ENCODE data around the gene C2. TPM values are rescaled to one million over a fixed set of nuclear protein-coding genes. Genes with fewer than 3 reads are reported as not detected.
A peak's percentile ranks its signal among the peaks of the same experiment; 100 is the strongest.

Gene C2
- polyA plus RNA-seq, result 10 to 100 TPM in 3 of 4 donors, 1 to 10 TPM in 1; 7.4 to 58.7 (median 21.3) TPM
- long read RNA-seq, donor 1, partial matches to known transcripts, result 5 of 5 reads
- long read RNA-seq, donor 1, other reads (novel, unspliced or antisense), result 0 of 5 reads
- long read RNA-seq, donor 2, partial matches to known transcripts, result 0 of 1 reads
- long read RNA-seq, donor 2, other reads (novel, unspliced or antisense), result 0 of 1 reads
- long read RNA-seq, donor 3, result 0 reads
- long read RNA-seq, donor 4, result 0 reads
- long read RNA-seq, donor 5, partial matches to known transcripts, result 0 of 1 reads
- long read RNA-seq, donor 5, other reads (novel, unspliced or antisense), result 0 of 1 reads
- long read RNA-seq, donor 6, partial matches to known transcripts, result 0 of 1 reads
- long read RNA-seq, donor 6, other reads (novel, unspliced or antisense), result 0 of 1 reads
- long read RNA-seq, donor 7, result 0 reads
- long read RNA-seq, donor 8, result 0 reads
- long read RNA-seq, donor 9, partial matches to known transcripts, result 0 of 1 reads
- long read RNA-seq, donor 9, other reads (novel, unspliced or antisense), result 0 of 1 reads
- long read RNA-seq, donor 10, partial matches to known transcripts, result 0 of 3 reads
- long read RNA-seq, donor 10, other reads (novel, unspliced or antisense), result 0 of 3 reads

DNA sequence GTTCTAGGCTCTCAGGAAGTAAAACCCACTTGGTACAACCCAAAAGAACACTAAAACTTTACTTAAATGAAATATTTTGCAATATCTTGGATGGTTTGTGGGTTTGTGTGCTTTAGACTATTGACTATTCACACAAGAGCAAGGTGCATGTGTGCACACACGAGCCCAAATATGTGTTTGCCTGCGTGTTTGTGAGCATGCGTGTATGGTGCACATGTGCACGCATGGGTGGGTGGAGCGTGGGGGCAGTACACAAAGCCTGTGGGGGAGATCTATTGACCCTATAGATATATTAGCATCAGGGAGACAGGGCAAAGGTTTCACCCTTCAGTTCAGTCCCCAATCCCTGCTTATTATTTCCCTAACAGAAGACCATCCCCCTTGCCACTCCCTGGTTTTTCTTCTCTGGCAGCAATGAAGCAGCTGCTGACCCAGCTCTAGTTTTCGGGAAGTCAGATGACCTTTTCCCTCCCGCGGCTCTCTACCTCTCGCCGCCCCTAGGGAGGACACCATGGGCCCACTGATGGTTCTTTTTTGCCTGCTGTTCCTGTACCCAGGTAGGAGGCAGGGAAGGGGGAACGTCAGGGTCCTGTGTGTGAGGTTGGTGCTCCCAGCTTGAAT, at the start of gene C2:
Gene C2 (plus strand): TSS at position 476 of the 621 bp plus-strand sequence. CDS start 36 bp downstream, at position 512.
- Histone ChIP-seq H3K9me3 (ENCODE audit: control insufficient read depth in 2 of 2, insufficient read depth in 1 of 2, low read depth in 1 of 2, low read length in 1 of 2) (peaks cover 0 to 3% of the 10 kb centered on the region in 2 donors), H3K27ac (ENCODE audit: low read depth in 1 of 3, low read length in 2 of 3) (peak within 1 kb of the TSS; percentile 19 to 69 (median 27)), H3K27me3 (ENCODE audit: control insufficient read depth in 3 of 3, insufficient read depth in 3 of 3, low read length in 3 of 3) (no peaks in the 10 kb centered on the region), H3K36me3 (ENCODE audit: control insufficient read depth in 3 of 3, insufficient read depth in 2 of 3, low read depth in 1 of 3, low read length in 3 of 3) (no peaks in the 10 kb centered on the region), H3K4me1 (ENCODE audit: control insufficient read depth in 3 of 3, insufficient read depth in 2 of 3, low read depth in 1 of 3, low read length in 2 of 3) (peaks cover 0 to 16% (median 8%) of the 10 kb centered on the region in 3 donors), H3K4me3 (ENCODE audit: low read depth in 1 of 3, low read length in 3 of 3) (peak within 1 kb of the TSS in 2 of 3 donors; percentile 21 to 22)
- DNase-seq (peak; percentile 40 to 45), FAIRE-seq (no peak)
- 35 to 50% (median 48%) methylated on average over 11 of the region's 11 CpGs for WGBS, 3 donors

DNA sequence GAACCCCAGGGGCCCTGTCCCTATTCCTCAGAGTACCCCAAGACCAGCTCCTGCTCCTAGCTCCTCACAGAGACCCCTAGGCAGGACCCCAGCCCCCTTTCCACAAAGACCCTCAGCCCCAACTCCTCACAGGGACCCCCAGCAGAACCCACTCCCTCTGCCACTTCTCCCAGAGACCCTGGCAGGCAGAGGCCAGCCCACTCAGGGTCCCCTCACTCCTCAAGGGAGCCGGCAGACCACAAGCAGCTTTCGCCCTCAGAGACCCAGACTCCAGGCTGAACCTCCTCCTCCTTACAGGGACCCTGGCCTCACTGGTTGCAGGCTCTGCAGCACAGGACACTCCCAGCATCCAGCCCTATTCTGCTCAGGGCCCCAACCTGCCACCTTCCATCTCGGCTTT, 49.3 kb upstream of the C2 start:
- Histone ChIP-seq H3K36me3 (ENCODE audit: control insufficient read depth in 3 of 3, insufficient read depth in 2 of 3, low read depth in 1 of 3, low read length in 3 of 3) (peaks cover 9 to 73% (median 16%) of the 10 kb centered on the region in 3 donors), H3K9me3 (ENCODE audit: control insufficient read depth in 2 of 2, insufficient read depth in 1 of 2, low read depth in 1 of 2, low read length in 1 of 2) (no peaks in the 10 kb centered on the region), H3K27ac (ENCODE audit: low read depth in 1 of 3, low read length in 2 of 3) (peak overlapping the region; percentile 89 to 99 (median 99)), H3K27me3 (ENCODE audit: control insufficient read depth in 3 of 3, insufficient read depth in 3 of 3, low read length in 3 of 3) (no peaks in the 10 kb centered on the region), H3K4me3 (ENCODE audit: low read depth in 1 of 3, low read length in 3 of 3) (peak overlapping the region; percentile 66 to 87 (median 83)), H3K4me1 (ENCODE audit: control insufficient read depth in 3 of 3, insufficient read depth in 2 of 3, low read depth in 1 of 3, low read length in 2 of 3) (peaks cover 0 to 24% (median 0%) of the 10 kb centered on the region in 3 donors)
- FAIRE-seq (no peak), DNase-seq (peak in 1 of 2 donors; percentile 42)
- 15 to 58% (median 50%) methylated on average over 1 to 3 of the region's 3 CpGs for WGBS, 3 donors

DNA sequence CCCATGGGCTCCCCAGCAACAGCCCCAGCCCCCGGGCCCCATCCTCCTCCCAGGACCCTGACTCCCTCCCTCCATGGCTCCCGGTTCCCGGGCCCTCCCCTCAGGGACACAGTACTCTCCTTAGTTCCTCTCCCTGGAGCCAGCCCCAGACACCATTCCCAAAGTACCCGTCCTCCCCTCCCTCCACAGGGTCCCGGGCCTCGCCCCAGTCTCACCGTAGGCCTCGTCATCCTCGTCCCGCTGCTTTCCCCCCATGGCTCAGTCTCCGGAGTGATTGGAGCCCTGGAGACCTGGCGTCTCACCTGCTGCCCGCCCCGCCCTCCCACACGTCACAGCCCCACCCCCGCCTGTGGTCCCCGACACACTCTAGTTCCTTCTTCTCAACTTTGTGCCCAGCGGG, 48.8 kb upstream of the C2 start, which contains the start of gene SLC44A4:
Gene SLC44A4 (minus strand): TSS at position 272 of the 400 bp plus-strand sequence. CDS start 17 bp downstream, at position 255.
- Histone ChIP-seq H3K27me3 (ENCODE audit: control insufficient read depth in 3 of 3, insufficient read depth in 3 of 3, low read length in 3 of 3) (no peaks in the 10 kb centered on the region), H3K36me3 (ENCODE audit: control insufficient read depth in 3 of 3, insufficient read depth in 2 of 3, low read depth in 1 of 3, low read length in 3 of 3) (peaks cover 9 to 74% (median 16%) of the 10 kb centered on the region in 3 donors), H3K4me1 (ENCODE audit: control insufficient read depth in 3 of 3, insufficient read depth in 2 of 3, low read depth in 1 of 3, low read length in 2 of 3) (peaks cover 0 to 24% (median 0%) of the 10 kb centered on the region in 3 donors), H3K4me3 (ENCODE audit: low read depth in 1 of 3, low read length in 3 of 3) (peak within 1 kb of the TSS; percentile 66 to 87 (median 83)), H3K27ac (ENCODE audit: low read depth in 1 of 3, low read length in 2 of 3) (peak within 1 kb of the TSS; percentile 89 to 99 (median 99)), H3K9me3 (ENCODE audit: control insufficient read depth in 2 of 2, insufficient read depth in 1 of 2, low read depth in 1 of 2, low read length in 1 of 2) (no peaks in the 10 kb centered on the region)
- DNase-seq (peak; percentile 81 to 92), FAIRE-seq (no peak)
- WGBS, 3 donors, result 16 to 37% (median 37%) methylated on average over 18 of the region's 18 CpGs

DNA sequence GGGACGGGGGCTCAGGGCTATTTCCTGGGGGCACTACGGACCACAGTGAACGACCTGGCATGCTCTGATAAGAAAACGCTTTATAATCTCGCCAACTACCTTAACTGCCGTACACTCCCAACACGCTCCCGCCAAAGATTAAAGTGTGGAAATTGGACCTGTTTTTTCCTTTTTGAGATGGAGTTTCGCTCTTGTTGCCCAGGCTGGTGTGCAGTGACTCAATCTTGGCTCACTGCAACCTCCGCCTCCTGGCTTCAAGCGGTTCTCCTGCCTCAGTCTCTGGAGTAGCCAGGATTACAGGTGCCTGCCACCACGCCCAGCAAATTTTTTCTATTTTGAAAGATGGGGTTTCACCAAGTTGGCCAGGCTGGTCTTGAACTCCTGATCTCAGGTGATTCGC, 48.4 kb upstream of the C2 start:
- DNase-seq (no peak), FAIRE-seq (no peak)
- 20 to 55% (median 46%) methylated on average over 13 of the region's 13 CpGs for WGBS, 3 donors
- Histone ChIP-seq H3K27ac (ENCODE audit: low read depth in 1 of 3, low read length in 2 of 3) (peak overlapping the region; percentile 64 to 99 (median 87)), H3K4me1 (ENCODE audit: control insufficient read depth in 3 of 3, insufficient read depth in 2 of 3, low read depth in 1 of 3, low read length in 2 of 3) (peaks cover 0 to 24% (median 0%) of the 10 kb centered on the region in 3 donors), H3K4me3 (ENCODE audit: low read depth in 1 of 3, low read length in 3 of 3) (peak overlapping the region in 2 of 3 donors; percentile 83 to 87), H3K27me3 (ENCODE audit: control insufficient read depth in 3 of 3, insufficient read depth in 3 of 3, low read length in 3 of 3) (no peaks in the 10 kb centered on the region), H3K36me3 (ENCODE audit: control insufficient read depth in 3 of 3, insufficient read depth in 2 of 3, low read depth in 1 of 3, low read length in 3 of 3) (peaks cover 6 to 74% (median 18%) of the 10 kb centered on the region in 3 donors), H3K9me3 (ENCODE audit: control insufficient read depth in 2 of 2, insufficient read depth in 1 of 2, low read depth in 1 of 2, low read length in 1 of 2) (no peaks in the 10 kb centered on the region)

DNA sequence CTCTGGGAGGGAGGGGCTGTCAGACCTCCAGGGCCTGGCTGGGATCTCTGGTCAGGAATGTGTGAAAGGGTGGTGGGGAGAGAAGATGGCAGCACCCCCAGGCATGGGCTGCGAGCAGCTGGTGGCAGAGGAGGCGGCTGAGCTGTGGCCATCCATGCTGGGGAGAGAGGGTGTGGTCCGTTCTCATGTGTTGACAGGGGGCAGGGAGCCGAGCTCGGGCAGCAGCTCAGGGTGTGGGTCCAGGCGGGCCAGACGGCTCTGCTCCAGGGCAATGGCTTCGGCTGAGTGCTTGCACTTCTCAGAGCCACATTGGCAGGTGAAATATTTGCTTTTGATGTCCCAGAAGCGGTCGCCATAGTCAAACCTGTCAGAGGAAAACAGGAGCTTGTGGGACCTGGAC, 47.6 kb upstream of the C2 start:
- no peak for DNase-seq

DNA sequence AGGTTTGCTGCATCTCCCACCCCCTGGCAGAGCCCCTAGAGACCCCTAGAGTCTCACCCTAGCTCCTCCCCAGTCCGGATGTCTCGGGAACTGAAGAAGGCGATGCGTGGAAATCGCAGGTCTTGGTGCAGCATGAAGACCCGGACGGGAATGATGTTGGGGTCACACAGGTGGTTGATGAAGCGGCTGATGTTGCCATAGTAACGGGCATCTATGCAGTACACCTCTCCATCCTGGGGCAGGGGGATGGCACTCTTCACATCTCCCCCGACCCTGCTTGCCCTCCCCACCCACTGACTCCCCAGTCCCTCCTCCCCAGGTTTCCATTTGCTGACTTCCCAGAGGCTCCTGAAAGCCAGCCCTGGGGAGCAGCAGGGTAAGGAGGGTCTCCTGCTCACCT, 46.9 kb upstream of the C2 start:
- FAIRE-seq (no peak), DNase-seq (no peak)
- Histone ChIP-seq H3K4me3 (ENCODE audit: low read depth in 1 of 3, low read length in 3 of 3) (no peak overlapping the region), H3K27ac (ENCODE audit: low read depth in 1 of 3, low read length in 2 of 3) (no peak overlapping the region), H3K9me3 (ENCODE audit: control insufficient read depth in 2 of 2, insufficient read depth in 1 of 2, low read depth in 1 of 2, low read length in 1 of 2) (no peaks in the 10 kb centered on the region), H3K4me1 (ENCODE audit: control insufficient read depth in 3 of 3, insufficient read depth in 2 of 3, low read depth in 1 of 3, low read length in 2 of 3) (peaks cover 0 to 24% (median 0%) of the 10 kb centered on the region in 3 donors), H3K36me3 (ENCODE audit: control insufficient read depth in 3 of 3, insufficient read depth in 2 of 3, low read depth in 1 of 3, low read length in 3 of 3) (peaks cover 8 to 76% (median 21%) of the 10 kb centered on the region in 3 donors), H3K27me3 (ENCODE audit: control insufficient read depth in 3 of 3, insufficient read depth in 3 of 3, low read length in 3 of 3) (no peaks in the 10 kb centered on the region)
- WGBS, 3 donors, result 89 to 90% (median 90%) methylated on average over 10 of the region's 10 CpGs

More for the DNA sequence above, 47.6 kb upstream of the C2 start:
- peaks cover 0 to 24% (median 0%) of the 10 kb centered on the region in 3 donors for H3K4me1 ChIP-seq (ENCODE audit: control insufficient read depth in 3 of 3, insufficient read depth in 2 of 3, low read depth in 1 of 3, low read length in 2 of 3)
- no peak overlapping the region for H3K4me3 ChIP-seq (ENCODE audit: low read depth in 1 of 3, low read length in 3 of 3)
- no peaks in the 10 kb centered on the region for H3K9me3 ChIP-seq (ENCODE audit: control insufficient read depth in 2 of 2, insufficient read depth in 1 of 2, low read depth in 1 of 2, low read length in 1 of 2)
- peaks cover 8 to 74% (median 21%) of the 10 kb centered on the region in 3 donors for H3K36me3 ChIP-seq (ENCODE audit: control insufficient read depth in 3 of 3, insufficient read depth in 2 of 3, low read depth in 1 of 3, low read length in 3 of 3)
- no peaks in the 10 kb centered on the region for H3K27me3 ChIP-seq (ENCODE audit: control insufficient read depth in 3 of 3, insufficient read depth in 3 of 3, low read length in 3 of 3)
- FAIRE-seq, result no peak
- H3K27ac ChIP-seq (ENCODE audit: low read depth in 1 of 3, low read length in 2 of 3), result peak overlapping the region in 1 of 3 donors; percentile 99
- WGBS, 3 donors, result 73 to 80% (median 74%) methylated on average over 10 of the region's 10 CpGs

DNA sequence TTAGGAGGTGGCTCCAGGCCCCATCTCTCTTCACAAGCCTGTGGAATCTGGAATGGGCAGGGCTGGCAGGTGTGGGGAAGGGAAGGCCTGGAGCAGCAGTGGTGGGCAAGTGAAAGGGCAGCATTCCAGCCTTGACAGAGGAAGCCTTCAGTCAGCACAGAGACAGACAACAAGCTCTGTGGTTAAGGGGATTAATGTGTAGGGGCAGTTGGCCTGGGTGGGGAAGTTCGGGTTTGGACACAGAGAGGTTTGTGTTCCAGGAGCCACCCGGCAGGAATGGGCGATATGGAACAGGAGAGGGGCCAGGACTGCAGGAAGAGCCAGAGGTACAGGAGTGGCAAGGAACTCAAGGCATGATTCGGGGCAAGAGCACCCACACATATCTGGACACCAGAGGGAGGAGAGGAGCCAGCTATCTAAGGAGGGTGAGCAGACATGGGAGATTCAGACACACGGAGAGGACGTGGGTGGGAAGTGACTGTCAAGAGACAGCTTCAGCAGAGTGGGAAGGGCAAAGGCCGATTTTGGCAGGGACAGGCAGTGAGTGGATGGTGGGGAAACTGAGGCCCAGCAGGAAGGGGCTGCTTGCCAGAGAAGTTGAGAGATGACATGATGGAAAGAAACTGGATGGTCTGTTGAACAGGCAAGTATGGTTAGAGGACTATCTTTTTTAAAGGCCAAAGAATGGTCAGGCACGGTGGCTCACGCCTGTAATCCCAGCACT, 46.2 kb upstream of the C2 start:
- Histone ChIP-seq H3K36me3 (ENCODE audit: control insufficient read depth in 3 of 3, insufficient read depth in 2 of 3, low read depth in 1 of 3, low read length in 3 of 3) (peaks cover 8 to 75% (median 21%) of the 10 kb centered on the region in 3 donors), H3K4me1 (ENCODE audit: control insufficient read depth in 3 of 3, insufficient read depth in 2 of 3, low read depth in 1 of 3, low read length in 2 of 3) (peaks cover 0 to 22% (median 0%) of the 10 kb centered on the region in 3 donors), H3K4me3 (ENCODE audit: low read depth in 1 of 3, low read length in 3 of 3) (no peak overlapping the region), H3K27ac (ENCODE audit: low read depth in 1 of 3, low read length in 2 of 3) (no peak overlapping the region), H3K27me3 (ENCODE audit: control insufficient read depth in 3 of 3, insufficient read depth in 3 of 3, low read length in 3 of 3) (no peaks in the 10 kb centered on the region), H3K9me3 (ENCODE audit: control insufficient read depth in 2 of 2, insufficient read depth in 1 of 2, low read depth in 1 of 2, low read length in 1 of 2) (no peaks in the 10 kb centered on the region)
- WGBS, 3 donors, result 87 to 92% (median 88%) methylated on average over 9 of the region's 9 CpGs
- DNase-seq (no peak), FAIRE-seq (no peak)
